IMR-90 (cell line): Measurements from ENCODE around the gene SHC2. TPM values are rescaled to one million over a fixed set of nuclear protein-coding genes. Genes with fewer than 3 reads are reported as not detected.

ENCODE experiments used
- ATAC-seq: fragments of 200-7000 bp; cut with Tn5 transposase; 2 replicates; pipeline ENCODE4 v1.9.1; 2020; ENCODE audit warnings: low read depth, mild to moderate bottlenecking, moderate library complexity
- BruUV-seq: library from RNA; stranded (reverse); fragments of 400-500 nt; replicated peaks from 2 replicates; lab custom pipeline; 2021; lab: Mats Ljungman, UMichigan
- CTCF ChIA-PET: fragments of 300-600 bp; formaldehyde crosslinking; extraction: SDS; loops from one replicate; lab custom pipeline; 2021; ENCODE audit warnings: antibody characterized with exemption; lab: Yijun Ruan, JAX
- POLR2A ChIA-PET: fragments of 300-600 bp; sonication (Branson Sonifier 250); formaldehyde crosslinking; loops from one replicate; lab custom pipeline; 2022; ENCODE audit warnings: antibody characterized with exemption; ENCODE audit not compliant: unreplicated experiment; lab: Charles Lee
- DNase-seq: peaks from one replicate; pipeline ENCODE4 v3.0.0; 2013
- H2AFZ ChIP-seq: replicated peaks from 2 replicates; pipeline ENCODE3; 2013; ENCODE audit warnings: low read length, mild to moderate bottlenecking; ENCODE audit not compliant: poor library complexity
- H2AK5ac ChIP-seq: 2 replicates; pipeline ENCODE4 v1.6.1; 2013; ENCODE audit warnings: low read depth, low read length, inconsistent platforms
- H2AK9ac ChIP-seq: replicated peaks from 2 replicates; pipeline ENCODE3; 2013; ENCODE audit warnings: mild to moderate bottlenecking, low read depth, low read length, moderate library complexity; ENCODE audit not compliant: poor library complexity
- H2BK120ac ChIP-seq: 2 replicates; pipeline ENCODE4 v1.6.1; 2013; ENCODE audit warnings: low read depth, low read length, inconsistent platforms
- H2BK15ac ChIP-seq: 3 replicates; pipeline ENCODE4 v1.6.1; 2013; ENCODE audit warnings: low read depth, low read length, inconsistent platforms
- H2BK20ac ChIP-seq: 2 replicates; pipeline ENCODE4 v1.6.1; 2013; ENCODE audit warnings: low read depth, mild to moderate bottlenecking, inconsistent platforms, low read length, moderate library complexity
- H2BK5ac ChIP-seq: 2 replicates; pipeline ENCODE4 v1.6.1; 2013; ENCODE audit warnings: mild to moderate bottlenecking, low read depth, low read length, inconsistent platforms; ENCODE audit not compliant: poor library complexity, severe bottlenecking
- H3K14ac ChIP-seq: replicated peaks from 2 replicates; pipeline ENCODE4 v1.6.1; 2013; ENCODE audit warnings: low read depth, low read length, inconsistent platforms
- H3K18ac ChIP-seq: 2 replicates; pipeline ENCODE4 v1.6.1; 2013; ENCODE audit warnings: low read depth, low read length, control low read depth
- H3K23ac ChIP-seq: 2 replicates; pipeline ENCODE4 v1.6.1; 2013; ENCODE audit warnings: low read depth, low read length, inconsistent platforms
- H3K27ac ChIP-seq: 2 replicates; pipeline ENCODE4 v1.5.1; 2013; ENCODE audit warnings: mild to moderate bottlenecking, control low read depth, low read length; ENCODE audit not compliant: insufficient read depth
- H3K27me3 ChIP-seq: 2 replicates; pipeline ENCODE4 v1.6.1; 2013; ENCODE audit warnings: low read length; ENCODE audit not compliant: control insufficient read depth, insufficient read depth
- H3K36me3 ChIP-seq: 2 replicates; pipeline ENCODE4 v1.6.1; 2013; ENCODE audit warnings: low read length, mixed read lengths; ENCODE audit not compliant: control insufficient read depth, insufficient read depth
- H3K4ac ChIP-seq: 2 replicates; pipeline ENCODE4 v1.6.1; 2013; ENCODE audit warnings: low read depth, low read length, inconsistent platforms
- H3K4me1 ChIP-seq: 2 replicates; pipeline ENCODE4 v1.6.1; 2013; ENCODE audit warnings: low read length, mixed read lengths; ENCODE audit not compliant: control insufficient read depth, insufficient read depth
- H3K4me2 ChIP-seq: 2 replicates; pipeline ENCODE4 v1.6.1; 2013; ENCODE audit warnings: low read depth, mild to moderate bottlenecking, control low read depth, low read length, moderate library complexity
- H3K4me3 ChIP-seq: 2 replicates; pipeline ENCODE4 v1.5.1; 2013; ENCODE audit warnings: low read depth, mild to moderate bottlenecking, control low read depth, low read length, moderate library complexity; ENCODE audit not compliant: insufficient read depth
- H3K56ac ChIP-seq: 2 replicates; pipeline ENCODE4 v1.6.1; 2013; ENCODE audit warnings: low read length, inconsistent platforms; ENCODE audit not compliant: insufficient read depth; ENCODE audit errors: extremely low read depth
- H3K79me1 ChIP-seq, 2 experiments: 2 replicates each; pipeline ENCODE4 v1.6.1; 2013; ENCODE audit warnings: low read length in 2 of 2, inconsistent platforms in 1 of 2, low read depth in 1 of 2
- H3K9ac ChIP-seq: 2 replicates; pipeline ENCODE4 v1.6.1; 2013; ENCODE audit warnings: low read depth, low read length, control low read depth
- H3K9me1 ChIP-seq: 2 replicates; pipeline ENCODE4 v1.6.1; 2013; ENCODE audit warnings: low read length, inconsistent platforms; ENCODE audit not compliant: insufficient read depth
- H3K9me3 ChIP-seq: 2 replicates; pipeline ENCODE4 v1.6.1; 2013; ENCODE audit warnings: low read length; ENCODE audit not compliant: control insufficient read depth, insufficient read depth
- H4K20me1 ChIP-seq: 2 replicates; pipeline ENCODE4 v1.6.1; 2013; ENCODE audit warnings: low read length, inconsistent platforms; ENCODE audit not compliant: insufficient read depth
- H4K5ac ChIP-seq: 2 replicates; pipeline ENCODE4 v1.6.1; 2013; ENCODE audit warnings: mild to moderate bottlenecking, low read depth, low read length, control low read depth
- H4K8ac ChIP-seq, 2 experiments: 2 replicates each; pipeline ENCODE4 v1.6.1; 2013; ENCODE audit warnings: low read depth in 2 of 2, low read length in 2 of 2, control low read depth in 1 of 2, inconsistent platforms in 1 of 2
- H4K91ac ChIP-seq: 2 replicates; pipeline ENCODE4 v1.6.1; 2013; ENCODE audit warnings: low read depth, low read length, inconsistent platforms; ENCODE audit not compliant: insufficient read depth
- BHLHE40 ChIP-seq: fragments of 150-350 bp; IDR thresholded peaks from 2 replicates; pipeline ENCODE4 v1.6.1; 2016; ENCODE audit warnings: mild to moderate bottlenecking, low read depth, low read length
- CEBPB ChIP-seq: IDR thresholded peaks from 2 replicates; pipeline ENCODE4 v1.6.1; 2012; ENCODE audit warnings: low read depth, low read length, improper control_type of control experiment
- CHD1 ChIP-seq: IDR thresholded peaks from 2 replicates; pipeline ENCODE4 v1.6.1; 2012; ENCODE audit warnings: low read depth, low read length, improper control_type of control experiment
- FOS ChIP-seq: fragments of 150-350 bp; IDR thresholded peaks from 2 replicates; pipeline ENCODE4 v1.6.1; 2016; ENCODE audit warnings: low read depth, low read length
- MAFK ChIP-seq: IDR thresholded peaks from 2 replicates; pipeline ENCODE4 v1.6.1; 2012; ENCODE audit warnings: low read depth, low read length, improper control_type of control experiment
- MAZ ChIP-seq: IDR thresholded peaks from 2 replicates; pipeline ENCODE4 v1.6.1; 2012; ENCODE audit warnings: low read depth, mild to moderate bottlenecking, low read length, improper control_type of control experiment, moderate library complexity, borderline replicate concordance
- MXI1 ChIP-seq: IDR thresholded peaks from 2 replicates; pipeline ENCODE4 v1.6.1; 2012; ENCODE audit warnings: low read depth, mild to moderate bottlenecking, low read length, moderate library complexity, borderline replicate concordance
- NFE2L2 ChIP-seq: fragments of 150-350 bp; IDR thresholded peaks from 2 replicates; pipeline ENCODE4 v1.6.1; 2016; ENCODE audit warnings: low read depth, mild to moderate bottlenecking, low read length
- POLR2A ChIP-seq: IDR thresholded peaks from 2 replicates; pipeline ENCODE4 v1.6.1; 2012; ENCODE audit warnings: mild to moderate bottlenecking, low read depth, low read length
- RAD21 ChIP-seq: IDR thresholded peaks from 2 replicates; pipeline ENCODE4 v1.6.1; 2012; ENCODE audit warnings: low read length, improper control_type of control experiment
- RCOR1 ChIP-seq: IDR thresholded peaks from 2 replicates; pipeline ENCODE4 v1.6.1; 2012; ENCODE audit warnings: mild to moderate bottlenecking, low read length, improper control_type of control experiment; ENCODE audit not compliant: insufficient replicate concordance
- RFX5 ChIP-seq: IDR thresholded peaks from 2 replicates; pipeline ENCODE4 v1.8.0; 2012; ENCODE audit warnings: low read depth, mild to moderate bottlenecking, low read length, moderate library complexity
- SMC3 ChIP-seq: fragments of 150-350 bp; IDR thresholded peaks from 2 replicates; pipeline ENCODE4 v1.6.1; 2016; ENCODE audit warnings: low read depth, mild to moderate bottlenecking, antibody characterized with exemption, low read length, moderate library complexity
- WGBS, 2 experiments: methylation state at CpG; one replicate each; pipeline versions ENCODE4 v1.1.5 to v1.1.7; 2013; ENCODE audit warnings: missing lambda C conversion rate in 2 of 2; ENCODE audit not compliant: insufficient read length in 1 of 2; ENCODE audit errors: extremely low coverage in 2 of 2; 5-methylcytosine and 5-hydroxymethylcytosine counted together
- dilution Hi-C: fragments of 300-500 bp; cut with HindIII; formaldehyde crosslinking; loops from one replicate; pipeline ENCODE4 v1.14.3; 2018; ENCODE audit warnings: low sequenced_read_pairs; ENCODE audit not compliant: unreplicated experiment
- in situ Hi-C: fragments of 300-500 bp; cut with MboI; formaldehyde crosslinking; loops from 3 replicates; pipeline ENCODE4 v1.14.3; 2019; ENCODE audit warnings: low sequenced_read_pairs, inconsistent platforms, mixed read lengths
- intact Hi-C: fragments of 100-400 bp; cut with micrococcal nuclease; formaldehyde crosslinking; loops from 2 replicates; pipeline ENCODE4 v1.10.0; 2022
- polyA plus RNA-seq, 3 experiments: library from polyadenylated mRNA; depleted of rRNA; stranded (reverse); fragments of >200 nt; gene quantifications; 2 replicates each; pipeline ENCODE4 v1.2.3, GENCODE V29; 2012; ENCODE audit warnings: low replicate concordance in 1 of 3
- total RNA-seq: library from RNA; depleted of rRNA; stranded (reverse); fragments of >200 nt; gene quantifications from 2 replicates; pipeline ENCODE4 v1.2.3, GENCODE V29; 2012
- TF ChIP-seq, protein P1 (sequence below): conservative IDR thresholded peaks from 2 replicates; pipeline ENCODE4 v1.5.1; 2012; ENCODE audit warnings: mild to moderate bottlenecking, low read depth, low read length, improper control_type of control experiment
- TF ChIP-seq, protein P2 (sequence below): fragments of 150-350 bp; IDR thresholded peaks from 2 replicates; pipeline ENCODE4 v1.6.1; 2016; ENCODE audit warnings: low read depth, mild to moderate bottlenecking, low read length, moderate library complexity, borderline replicate concordance
- TF ChIP-seq, protein P3 (sequence below): fragments of 150-350 bp; IDR thresholded peaks from 2 replicates; pipeline ENCODE4 v1.6.1; 2017; ENCODE audit warnings: mild to moderate bottlenecking, antibody characterized with exemption, low read length, low read depth

SHC2 gene
- total and polyA plus RNA-seq, 2 of the 4 experiments (the other 2 are of a cell fraction): 0.68 TPM; not detected in 1

DNA sequence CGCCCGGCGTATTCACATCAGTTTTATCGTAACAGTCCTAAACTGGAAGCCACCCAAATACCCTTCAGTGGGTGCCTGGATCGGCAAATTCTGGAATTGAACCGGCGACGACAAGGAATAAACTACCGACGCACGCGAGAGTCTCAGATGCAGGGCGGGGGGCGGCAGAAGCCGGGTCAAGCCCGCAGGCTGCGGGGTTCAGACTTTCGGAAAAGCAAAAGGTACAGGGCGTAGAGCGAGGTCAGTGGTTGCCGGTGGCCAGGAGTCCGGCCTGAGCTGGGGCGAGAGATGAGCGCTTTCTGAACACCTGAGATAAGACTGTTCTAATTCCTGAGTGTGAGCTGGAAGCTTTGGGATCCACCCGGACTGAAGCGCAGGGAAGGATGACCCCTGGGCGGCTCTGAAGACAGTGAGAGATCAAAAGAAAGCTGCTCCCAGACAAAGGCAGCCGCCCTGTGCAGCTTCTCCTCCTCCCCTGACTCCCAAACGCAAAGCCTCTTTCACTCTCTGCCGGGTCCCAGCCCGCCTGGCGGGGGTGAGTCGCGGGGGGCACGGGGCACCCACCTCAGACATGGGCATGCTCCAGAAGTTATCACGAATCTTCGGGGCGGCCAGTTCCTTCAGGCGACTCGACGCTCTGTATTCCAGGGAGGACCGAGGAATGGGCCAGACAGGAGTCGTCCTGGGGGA, 90.0 kb downstream of the SHC2 start:
- peaks cover 70% of the 10 kb centered on the region for H3K27me3 ChIP-seq
- intact Hi-C loops: no loop called here
- no peak overlapping the region for H4K8ac ChIP-seq
- no peaks in the 10 kb centered on the region for H3K9me1 ChIP-seq
- no peak overlapping the region for H3K9ac ChIP-seq
- H2BK20ac ChIP-seq: no peak overlapping the region
- peaks cover 8% of the 10 kb centered on the region for H3K9me3 ChIP-seq
- no peak overlapping the region for H3K4me2 ChIP-seq
- ATAC-seq: no peak
- 79% methylated on average over 17 of the region's 43 CpGs; no CpG with 5 or more reads in 1 of the 2 experiments for WGBS, 2 experiments
- H3K27ac ChIP-seq: no peak overlapping the region
- H3K18ac ChIP-seq: no peak overlapping the region
- no peak overlapping the region for H3K56ac ChIP-seq
- CTCF ChIA-PET: no interaction called here
- dilution Hi-C loops: no loop called here
- TF ChIP-seq, protein P1, sequence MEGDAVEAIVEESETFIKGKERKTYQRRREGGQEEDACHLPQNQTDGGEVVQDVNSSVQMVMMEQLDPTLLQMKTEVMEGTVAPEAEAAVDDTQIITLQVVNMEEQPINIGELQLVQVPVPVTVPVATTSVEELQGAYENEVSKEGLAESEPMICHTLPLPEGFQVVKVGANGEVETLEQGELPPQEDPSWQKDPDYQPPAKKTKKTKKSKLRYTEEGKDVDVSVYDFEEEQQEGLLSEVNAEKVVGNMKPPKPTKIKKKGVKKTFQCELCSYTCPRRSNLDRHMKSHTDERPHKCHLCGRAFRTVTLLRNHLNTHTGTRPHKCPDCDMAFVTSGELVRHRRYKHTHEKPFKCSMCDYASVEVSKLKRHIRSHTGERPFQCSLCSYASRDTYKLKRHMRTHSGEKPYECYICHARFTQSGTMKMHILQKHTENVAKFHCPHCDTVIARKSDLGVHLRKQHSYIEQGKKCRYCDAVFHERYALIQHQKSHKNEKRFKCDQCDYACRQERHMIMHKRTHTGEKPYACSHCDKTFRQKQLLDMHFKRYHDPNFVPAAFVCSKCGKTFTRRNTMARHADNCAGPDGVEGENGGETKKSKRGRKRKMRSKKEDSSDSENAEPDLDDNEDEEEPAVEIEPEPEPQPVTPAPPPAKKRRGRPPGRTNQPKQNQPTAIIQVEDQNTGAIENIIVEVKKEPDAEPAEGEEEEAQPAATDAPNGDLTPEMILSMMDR: no peak
- no peak for TF ChIP-seq SMC3
- TF ChIP-seq MXI1: no peak
- no peak for TF ChIP-seq CEBPB
- no peak for TF ChIP-seq RCOR1
- TF ChIP-seq MAFK: no peak
- TF ChIP-seq, protein P2, sequence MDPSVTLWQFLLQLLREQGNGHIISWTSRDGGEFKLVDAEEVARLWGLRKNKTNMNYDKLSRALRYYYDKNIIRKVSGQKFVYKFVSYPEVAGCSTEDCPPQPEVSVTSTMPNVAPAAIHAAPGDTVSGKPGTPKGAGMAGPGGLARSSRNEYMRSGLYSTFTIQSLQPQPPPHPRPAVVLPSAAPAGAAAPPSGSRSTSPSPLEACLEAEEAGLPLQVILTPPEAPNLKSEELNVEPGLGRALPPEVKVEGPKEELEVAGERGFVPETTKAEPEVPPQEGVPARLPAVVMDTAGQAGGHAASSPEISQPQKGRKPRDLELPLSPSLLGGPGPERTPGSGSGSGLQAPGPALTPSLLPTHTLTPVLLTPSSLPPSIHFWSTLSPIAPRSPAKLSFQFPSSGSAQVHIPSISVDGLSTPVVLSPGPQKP: no peak
- TF ChIP-seq, protein P3, sequence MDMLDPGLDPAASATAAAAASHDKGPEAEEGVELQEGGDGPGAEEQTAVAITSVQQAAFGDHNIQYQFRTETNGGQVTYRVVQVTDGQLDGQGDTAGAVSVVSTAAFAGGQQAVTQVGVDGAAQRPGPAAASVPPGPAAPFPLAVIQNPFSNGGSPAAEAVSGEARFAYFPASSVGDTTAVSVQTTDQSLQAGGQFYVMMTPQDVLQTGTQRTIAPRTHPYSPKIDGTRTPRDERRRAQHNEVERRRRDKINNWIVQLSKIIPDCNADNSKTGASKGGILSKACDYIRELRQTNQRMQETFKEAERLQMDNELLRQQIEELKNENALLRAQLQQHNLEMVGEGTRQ: no peak
- TF ChIP-seq BHLHE40: no peak
- no peak for TF ChIP-seq POLR2A
- no peak for TF ChIP-seq RFX5
- TF ChIP-seq RAD21: no peak
- no peak for TF ChIP-seq CHD1
- TF ChIP-seq FOS: no peak
- no peak for TF ChIP-seq NFE2L2
- no peak for TF ChIP-seq MAZ
- in situ Hi-C loops: no loop called here
- H3K4me1 ChIP-seq: peaks cover 1% of the 10 kb centered on the region; the same call in 1 of the 2 replicates
- H4K91ac ChIP-seq: no peak overlapping the region
- no peak overlapping the region for H2AK9ac ChIP-seq
- H3K23ac ChIP-seq: no peak overlapping the region
- no peak for DNase-seq
- no peaks in the 10 kb centered on the region for H3K36me3 ChIP-seq
- H2AFZ ChIP-seq: peak overlapping the region; percentile 19
- no peak overlapping the region for H3K4me3 ChIP-seq
- no peaks in the 10 kb centered on the region for H4K20me1 ChIP-seq
- no peak overlapping the region for H2AK5ac ChIP-seq
- no peak overlapping the region for H4K5ac ChIP-seq
- POLR2A ChIA-PET: no interaction called here
- H3K4ac ChIP-seq: no peak overlapping the region
- no TSS peak for BruUV-seq
- H3K14ac ChIP-seq: no peak overlapping the region
- H2BK120ac ChIP-seq: no peak overlapping the region
- no peaks in the 10 kb centered on the region for H3K79me1 ChIP-seq
- no peak overlapping the region for H2BK15ac ChIP-seq
- no peak overlapping the region for H2BK5ac ChIP-seq
